ENCODE results near the gene RAB28.

RAB28 gene

DNA sequence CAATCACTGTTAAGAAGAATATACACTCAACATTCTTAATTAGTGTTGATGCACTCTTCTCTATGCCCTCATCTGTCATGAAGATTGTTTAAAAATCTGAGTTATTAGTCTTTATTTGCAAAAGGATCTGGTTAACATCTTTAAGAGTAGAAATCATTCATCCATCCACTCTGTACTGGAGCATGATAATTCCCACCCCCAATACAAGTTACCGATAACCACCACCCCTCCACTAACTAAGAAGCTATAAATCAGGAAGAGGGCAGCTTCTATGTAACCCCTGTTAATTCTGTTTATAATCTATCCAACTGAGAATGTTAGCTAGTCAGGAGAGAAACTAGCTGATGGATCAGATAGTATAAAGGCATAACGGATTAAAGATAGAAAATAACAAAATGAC, 34.5 kb downstream of the RAB28 start:
- Histone ChIP-seq H3K27ac (ENCODE audit: low read depth, low read length) (no peak overlapping the region), H3K4me3 (ENCODE audit: low read depth, low read length) (no peak overlapping the region), H3K27me3 (ENCODE audit: insufficient read depth, low read length) (no peaks in the 10 kb centered on the region), H3K36me3 (ENCODE audit: insufficient read depth, low read length) (peaks cover 5% of the 10 kb centered on the region; the same call in 1 of the 2 replicates), H3K79me2 (ENCODE audit: control insufficient read depth, insufficient read depth, low read length, unreplicated experiment) (no peaks in the 10 kb centered on the region), H3K4me1 (ENCODE audit: control insufficient read depth, insufficient read depth, low read length, unreplicated experiment) (no peaks in the 10 kb centered on the region), H2AFZ (ENCODE audit: low read length, unreplicated experiment) (no peak overlapping the region)

DNA sequence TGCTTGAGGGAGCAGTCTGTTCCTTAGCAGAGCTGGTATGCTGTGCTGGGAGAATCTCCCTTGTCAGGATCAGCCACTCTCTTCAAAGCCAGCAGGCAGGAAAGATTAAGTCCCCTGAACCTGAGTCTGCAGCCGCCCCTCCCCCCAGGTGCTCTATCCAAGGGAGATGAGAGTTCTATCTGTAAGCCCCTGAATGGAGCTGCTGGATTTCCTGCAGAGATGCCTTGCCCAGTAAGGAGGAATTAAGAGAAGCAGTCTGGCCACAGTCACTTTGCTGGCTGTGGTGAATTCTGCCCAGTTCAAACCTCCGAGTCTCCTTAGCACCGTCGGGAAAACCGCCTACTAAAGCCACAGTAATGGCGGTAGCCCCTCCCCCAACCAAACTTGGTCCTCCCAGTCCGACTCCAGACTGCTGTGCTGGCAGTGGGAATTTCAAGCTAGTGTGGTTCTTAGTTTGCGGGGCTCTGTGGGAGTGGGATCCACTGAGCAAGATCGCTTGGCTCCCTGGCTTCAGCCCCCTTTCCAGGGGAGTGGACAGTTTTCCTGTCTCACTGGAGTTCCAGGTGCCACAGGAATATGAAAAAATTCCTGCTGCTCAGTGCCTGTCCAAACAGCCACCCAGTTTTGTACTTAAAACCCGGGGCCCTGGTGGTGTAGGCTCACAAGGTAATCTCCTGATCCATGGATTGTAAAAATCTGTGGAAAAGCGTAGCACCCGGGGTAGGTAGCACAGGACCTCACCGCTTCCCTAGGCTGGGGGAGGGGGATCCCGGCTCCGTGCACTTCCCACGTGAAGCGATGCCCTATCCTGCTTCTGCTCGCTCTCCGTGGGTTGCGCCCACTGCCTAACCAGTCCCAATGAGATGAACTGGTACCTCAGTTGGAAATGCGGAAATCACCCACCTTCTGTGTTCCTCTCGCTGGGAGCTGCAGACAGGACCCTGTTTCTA, 38.0 kb downstream of the RAB28 start:
- H3K36me3 ChIP-seq (ENCODE audit: insufficient read depth, low read length): no peaks in the 10 kb centered on the region
- no peaks in the 10 kb centered on the region for H3K4me1 ChIP-seq (ENCODE audit: control insufficient read depth, insufficient read depth, low read length, unreplicated experiment)
- H2AFZ ChIP-seq (ENCODE audit: low read length, unreplicated experiment): no peak overlapping the region
- H3K27me3 ChIP-seq (ENCODE audit: insufficient read depth, low read length): no peaks in the 10 kb centered on the region
- H3K4me3 ChIP-seq (ENCODE audit: low read depth, low read length): no peak overlapping the region
- no peak overlapping the region for H3K27ac ChIP-seq (ENCODE audit: low read depth, low read length)
- H3K79me2 ChIP-seq (ENCODE audit: control insufficient read depth, insufficient read depth, low read length, unreplicated experiment): no peaks in the 10 kb centered on the region

- H3K27ac ChIP-seq (ENCODE audit: low read depth, low read length): no peak overlapping the region
- no peak overlapping the region for H2AFZ ChIP-seq (ENCODE audit: low read length, unreplicated experiment)
- no peaks in the 10 kb centered on the region for H3K36me3 ChIP-seq (ENCODE audit: insufficient read depth, low read length)
- H3K79me2 ChIP-seq (ENCODE audit: control insufficient read depth, insufficient read depth, low read length, unreplicated experiment): no peaks in the 10 kb centered on the region
- H3K27me3 ChIP-seq (ENCODE audit: insufficient read depth, low read length): no peaks in the 10 kb centered on the region
- no peaks in the 10 kb centered on the region for H3K4me1 ChIP-seq (ENCODE audit: control insufficient read depth, insufficient read depth, low read length, unreplicated experiment)
- H3K4me3 ChIP-seq (ENCODE audit: low read depth, low read length): no peak overlapping the region
Observed at GRCh38 chr4:13441506-13441905, 42.6 kb downstream of the RAB28 start.

DNA sequence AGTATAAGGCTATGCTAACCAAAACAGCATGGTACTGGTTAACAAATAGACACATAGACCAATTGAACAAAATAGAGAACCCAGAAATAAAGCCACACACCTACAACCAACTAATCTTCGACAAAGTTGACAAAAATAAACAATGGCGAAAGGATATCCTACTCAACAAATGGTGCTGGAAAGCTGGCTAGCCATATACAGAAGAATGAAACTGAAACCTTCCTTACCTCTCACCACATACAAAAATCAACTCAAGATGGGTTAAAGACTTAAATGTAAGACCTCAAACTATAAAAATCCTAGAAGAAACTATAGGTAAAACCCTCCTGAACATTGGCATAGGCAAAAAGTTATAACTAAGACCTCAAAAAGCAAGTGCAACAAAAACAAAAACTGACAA, 47.2 kb downstream of the RAB28 start:
- Histone ChIP-seq H3K27ac (ENCODE audit: low read depth, low read length) (no peak overlapping the region), H3K79me2 (ENCODE audit: control insufficient read depth, insufficient read depth, low read length, unreplicated experiment) (peaks cover 4% of the 10 kb centered on the region), H3K27me3 (ENCODE audit: insufficient read depth, low read length) (no peaks in the 10 kb centered on the region), H3K4me3 (ENCODE audit: low read depth, low read length) (no peak overlapping the region), H3K4me1 (ENCODE audit: control insufficient read depth, insufficient read depth, low read length, unreplicated experiment) (no peaks in the 10 kb centered on the region), H3K36me3 (ENCODE audit: insufficient read depth, low read length) (no peaks in the 10 kb centered on the region), H2AFZ (ENCODE audit: low read length, unreplicated experiment) (no peak overlapping the region)

DNA sequence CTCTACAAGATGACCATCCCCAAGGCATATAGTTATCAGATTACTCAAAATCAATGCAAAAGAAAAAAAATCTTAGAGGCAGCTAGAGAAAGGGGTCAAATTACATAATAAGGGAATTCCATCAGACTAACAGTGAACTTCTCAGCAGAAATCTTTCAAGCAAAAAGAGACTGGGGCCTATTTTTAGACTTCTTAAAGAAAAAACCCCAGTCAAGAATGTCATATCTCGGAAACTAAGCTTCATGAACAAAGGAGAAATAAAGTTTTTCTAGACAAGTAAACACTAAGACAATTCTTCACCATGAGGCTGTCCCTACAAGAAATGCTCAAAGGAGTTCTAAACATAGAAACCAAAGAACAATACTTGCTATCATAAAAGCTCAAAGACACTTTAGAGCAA, 51.7 kb downstream of the RAB28 start:
- Histone ChIP-seq H3K36me3 (ENCODE audit: insufficient read depth, low read length) (no peaks in the 10 kb centered on the region), H3K27me3 (ENCODE audit: insufficient read depth, low read length) (no peaks in the 10 kb centered on the region), H3K4me3 (ENCODE audit: low read depth, low read length) (no peak overlapping the region), H3K79me2 (ENCODE audit: control insufficient read depth, insufficient read depth, low read length, unreplicated experiment) (peaks cover 4% of the 10 kb centered on the region), H2AFZ (ENCODE audit: low read length, unreplicated experiment) (no peak overlapping the region), H3K27ac (ENCODE audit: low read depth, low read length) (no peak overlapping the region), H3K4me1 (ENCODE audit: control insufficient read depth, insufficient read depth, low read length, unreplicated experiment) (no peaks in the 10 kb centered on the region)

- Histone ChIP-seq H3K27ac (ENCODE audit: low read depth, low read length) (no peak overlapping the region), H3K4me1 (ENCODE audit: control insufficient read depth, insufficient read depth, low read length, unreplicated experiment) (no peaks in the 10 kb centered on the region), H3K36me3 (ENCODE audit: insufficient read depth, low read length) (no peaks in the 10 kb centered on the region), H2AFZ (ENCODE audit: low read length, unreplicated experiment) (no peak overlapping the region), H3K27me3 (ENCODE audit: insufficient read depth, low read length) (no peaks in the 10 kb centered on the region), H3K4me3 (ENCODE audit: low read depth, low read length) (no peak overlapping the region), H3K79me2 (ENCODE audit: control insufficient read depth, insufficient read depth, low read length, unreplicated experiment) (peaks cover 4% of the 10 kb centered on the region)
Observed at GRCh38 chr4:13430834-13431568, 53.1 kb downstream of the RAB28 start.

GRCh38 chr4:13427599-13428325, 56.4 kb downstream of the RAB28 start:
- Histone ChIP-seq H3K27ac (ENCODE audit: low read depth, low read length) (no peak overlapping the region), H3K36me3 (ENCODE audit: insufficient read depth, low read length) (peaks cover 8% of the 10 kb centered on the region), H2AFZ (ENCODE audit: low read length, unreplicated experiment) (no peak overlapping the region), H3K4me3 (ENCODE audit: low read depth, low read length) (no peak overlapping the region), H3K27me3 (ENCODE audit: insufficient read depth, low read length) (no peaks in the 10 kb centered on the region), H3K4me1 (ENCODE audit: control insufficient read depth, insufficient read depth, low read length, unreplicated experiment) (no peaks in the 10 kb centered on the region), H3K79me2 (ENCODE audit: control insufficient read depth, insufficient read depth, low read length, unreplicated experiment) (peaks cover 4% of the 10 kb centered on the region)

DNA sequence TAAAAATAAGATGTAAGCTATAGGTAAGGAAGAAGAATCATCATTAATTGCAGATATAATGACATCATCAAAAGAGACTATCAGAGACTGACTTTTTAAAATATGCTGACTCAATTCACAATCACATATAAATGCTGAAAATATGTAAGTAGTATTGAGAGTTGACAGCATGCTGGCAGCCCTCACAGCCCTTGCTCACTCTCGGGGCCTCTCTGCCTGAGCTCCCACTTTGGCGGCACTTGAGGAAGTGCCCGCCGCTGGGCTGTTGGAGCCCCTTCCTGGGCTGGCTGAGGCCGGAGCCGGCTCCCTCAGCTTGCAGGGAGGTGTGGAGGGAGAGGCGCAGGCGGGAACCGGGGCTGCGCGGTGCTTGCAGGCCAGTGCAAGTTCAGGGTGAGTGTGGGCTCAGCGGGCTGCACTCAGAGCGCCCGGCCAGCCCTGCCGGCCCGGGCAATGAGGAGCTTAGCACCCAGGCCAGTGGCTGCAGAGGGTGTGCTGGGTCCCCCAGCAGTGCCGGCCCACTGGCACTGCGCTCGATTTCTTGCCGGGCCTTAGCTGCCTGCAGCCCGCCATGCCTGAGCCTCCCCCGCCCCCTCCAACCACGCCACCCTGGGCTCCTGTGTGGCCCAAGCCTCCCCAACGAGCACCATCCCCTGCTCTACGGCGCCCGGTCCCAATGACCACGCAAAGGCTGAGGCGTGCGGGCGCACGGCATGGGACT, 68.9 kb downstream of the RAB28 start:
- H3K79me2 ChIP-seq (ENCODE audit: control insufficient read depth, insufficient read depth, low read length, unreplicated experiment): no peaks in the 10 kb centered on the region
- no peaks in the 10 kb centered on the region for H3K27me3 ChIP-seq (ENCODE audit: insufficient read depth, low read length)

GRCh38 chr4:13413729-13414437, 70.3 kb downstream of the RAB28 start:
- Histone ChIP-seq H3K36me3 (ENCODE audit: insufficient read depth, low read length) (no peaks in the 10 kb centered on the region), H3K27ac (ENCODE audit: low read depth, low read length) (no peak overlapping the region), H2AFZ (ENCODE audit: low read length, unreplicated experiment) (no peak overlapping the region), H3K79me2 (ENCODE audit: control insufficient read depth, insufficient read depth, low read length, unreplicated experiment) (no peaks in the 10 kb centered on the region), H3K27me3 (ENCODE audit: insufficient read depth, low read length) (no peaks in the 10 kb centered on the region), H3K4me3 (ENCODE audit: low read depth, low read length) (no peak overlapping the region), H3K4me1 (ENCODE audit: control insufficient read depth, insufficient read depth, low read length, unreplicated experiment) (no peaks in the 10 kb centered on the region)

More for the DNA sequence above, 68.9 kb downstream of the RAB28 start:
- Histone ChIP-seq H3K36me3 (ENCODE audit: insufficient read depth, low read length) (no peaks in the 10 kb centered on the region), H2AFZ (ENCODE audit: low read length, unreplicated experiment) (no peak overlapping the region), H3K4me3 (ENCODE audit: low read depth, low read length) (no peak overlapping the region), H3K27ac (ENCODE audit: low read depth, low read length) (no peak overlapping the region), H3K4me1 (ENCODE audit: control insufficient read depth, insufficient read depth, low read length, unreplicated experiment) (no peaks in the 10 kb centered on the region)

Measured in ACC112 (cell line).